Measurements from ENCODE around the gene ALS2.

GRCh38 chr2:201680743-201681142, 100.0 kb downstream of the ALS2 start:
- TF ChIP-seq POLR2A (IDR thresholded peaks at IDR 0.05) (no peak), CTCF (IDR thresholded peaks at IDR 0.05) (peak in 7 of 12 donors; percentile 16 to 31 (median 25))
